ENCODE data around the gene WDR11.

Gene WDR11

DNA sequence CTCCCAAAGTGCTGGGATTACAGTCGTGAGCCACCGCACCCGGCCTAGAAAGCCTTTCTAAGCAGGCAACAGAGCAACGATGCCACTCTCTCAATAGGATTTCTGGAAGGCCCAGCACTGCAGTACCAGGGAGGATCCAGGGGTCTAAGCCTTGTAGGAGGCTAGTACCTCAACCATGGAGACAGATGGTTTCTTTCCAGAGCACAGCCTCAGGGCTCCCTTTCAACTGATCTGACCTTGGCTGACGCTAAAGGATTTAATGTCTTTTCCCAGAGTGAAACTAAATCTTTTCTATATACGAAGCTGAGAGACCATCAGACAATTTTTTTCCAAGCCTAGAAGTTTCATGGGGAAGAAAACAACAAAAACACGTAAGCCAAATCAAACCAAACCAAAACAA, 78.0 kb downstream of the WDR11 start:
- Mint-ChIP-seq H3K36me3 (ENCODE audit: low read depth) (no peaks in the 10 kb centered on the region), H3K27ac (peak overlapping the region; percentile 77 to 88 (median 79)), H3K27me3 (ENCODE audit: low read depth) (peaks cover 22% of the 10 kb centered on the region), H3K4me3 (peak overlapping the region in 2 of 3 experiments; percentile 10 to 15), H3K9me3 (no peaks in the 10 kb centered on the region), H3K4me1 (peaks cover 21% of the 10 kb centered on the region)
- TF ChIP-seq, protein P1, sequence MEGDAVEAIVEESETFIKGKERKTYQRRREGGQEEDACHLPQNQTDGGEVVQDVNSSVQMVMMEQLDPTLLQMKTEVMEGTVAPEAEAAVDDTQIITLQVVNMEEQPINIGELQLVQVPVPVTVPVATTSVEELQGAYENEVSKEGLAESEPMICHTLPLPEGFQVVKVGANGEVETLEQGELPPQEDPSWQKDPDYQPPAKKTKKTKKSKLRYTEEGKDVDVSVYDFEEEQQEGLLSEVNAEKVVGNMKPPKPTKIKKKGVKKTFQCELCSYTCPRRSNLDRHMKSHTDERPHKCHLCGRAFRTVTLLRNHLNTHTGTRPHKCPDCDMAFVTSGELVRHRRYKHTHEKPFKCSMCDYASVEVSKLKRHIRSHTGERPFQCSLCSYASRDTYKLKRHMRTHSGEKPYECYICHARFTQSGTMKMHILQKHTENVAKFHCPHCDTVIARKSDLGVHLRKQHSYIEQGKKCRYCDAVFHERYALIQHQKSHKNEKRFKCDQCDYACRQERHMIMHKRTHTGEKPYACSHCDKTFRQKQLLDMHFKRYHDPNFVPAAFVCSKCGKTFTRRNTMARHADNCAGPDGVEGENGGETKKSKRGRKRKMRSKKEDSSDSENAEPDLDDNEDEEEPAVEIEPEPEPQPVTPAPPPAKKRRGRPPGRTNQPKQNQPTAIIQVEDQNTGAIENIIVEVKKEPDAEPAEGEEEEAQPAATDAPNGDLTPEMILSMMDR (IDR thresholded peaks at IDR 0.05; ENCODE audit: unreplicated experiment in 3 of 3): no peak

DNA sequence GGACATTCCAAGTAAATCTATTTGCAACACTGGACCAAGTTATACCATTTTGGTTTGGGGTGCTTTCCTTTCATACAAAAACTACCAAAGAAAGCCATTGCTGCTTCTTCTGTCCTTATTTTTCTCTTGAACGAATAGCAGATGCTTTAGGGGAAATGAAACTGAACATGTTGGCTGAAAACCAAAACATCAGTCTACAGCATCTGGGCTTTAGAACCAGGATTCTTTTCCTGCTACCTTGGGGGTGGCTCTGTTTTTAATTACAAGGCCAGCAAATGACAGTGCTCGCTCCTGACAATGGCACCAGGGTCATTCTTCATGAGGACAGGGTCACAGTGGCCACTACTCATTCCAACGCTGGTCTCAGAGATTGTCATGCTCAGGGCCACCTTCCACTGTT, 80.3 kb downstream of the WDR11 start:
- TF ChIP-seq, protein P1 (IDR thresholded peaks at IDR 0.05; ENCODE audit: unreplicated experiment in 3 of 3): no peak
- no peaks in the 10 kb centered on the region for H3K36me3 Mint-ChIP-seq (ENCODE audit: low read depth)
- peak overlapping the region; percentile 10 to 56 (median 53) for H3K27ac Mint-ChIP-seq
- peaks cover 21% of the 10 kb centered on the region for H3K4me1 Mint-ChIP-seq
- H3K9me3 Mint-ChIP-seq: peaks cover 4% of the 10 kb centered on the region
- H3K27me3 Mint-ChIP-seq (ENCODE audit: low read depth): peaks cover 19% of the 10 kb centered on the region
- no peak overlapping the region for H3K4me3 Mint-ChIP-seq

DNA sequence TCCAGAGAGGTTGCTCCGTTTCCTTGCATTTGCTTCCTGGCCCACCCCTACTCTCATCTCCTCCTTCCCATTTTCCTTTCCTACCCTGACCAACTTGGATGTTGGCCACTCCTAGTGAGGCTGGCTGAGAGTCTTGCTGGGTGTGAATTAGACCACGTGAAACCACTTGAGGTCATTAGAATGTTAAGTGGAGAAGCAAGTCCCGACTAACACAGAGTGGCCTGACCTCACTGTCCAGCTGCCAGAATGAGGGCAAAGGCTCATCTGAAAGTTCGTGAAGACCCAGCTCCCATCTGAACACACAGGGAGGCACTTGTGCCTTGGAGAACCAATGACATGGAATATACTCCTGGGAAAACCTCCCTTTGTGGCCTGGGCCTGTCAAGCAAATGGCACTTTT, 80.8 kb downstream of the WDR11 start:
- peaks cover 21% of the 10 kb centered on the region for H3K4me1 Mint-ChIP-seq
- peaks cover 4% of the 10 kb centered on the region for H3K9me3 Mint-ChIP-seq
- TF ChIP-seq, protein P1 (IDR thresholded peaks at IDR 0.05; ENCODE audit: unreplicated experiment in 3 of 3): no peak
- no peak overlapping the region for H3K27ac Mint-ChIP-seq
- no peak overlapping the region for H3K4me3 Mint-ChIP-seq
- no peaks in the 10 kb centered on the region for H3K36me3 Mint-ChIP-seq (ENCODE audit: low read depth)
- H3K27me3 Mint-ChIP-seq (ENCODE audit: low read depth): peaks cover 17% of the 10 kb centered on the region

DNA sequence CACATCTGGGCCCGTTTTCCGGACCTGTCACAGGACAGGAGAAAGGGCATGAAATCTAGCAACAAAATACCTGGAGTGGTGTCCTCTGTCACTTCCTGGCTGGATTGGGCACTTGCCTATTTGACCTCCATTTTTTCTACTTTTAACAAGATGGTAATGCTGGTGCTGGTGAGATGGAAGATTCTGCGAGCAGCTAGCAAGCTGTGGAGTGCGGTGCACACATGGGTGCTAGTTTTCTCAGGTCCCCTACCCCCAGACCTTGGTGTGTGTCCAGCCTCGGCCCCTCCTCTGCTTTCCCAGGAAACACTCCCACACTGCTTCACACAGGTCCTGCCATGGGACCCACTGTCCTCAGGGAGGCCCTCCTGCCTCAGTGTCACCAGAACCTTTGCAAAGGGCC, 87.7 kb downstream of the WDR11 start:
- Mint-ChIP-seq H3K4me1 (no peaks in the 10 kb centered on the region), H3K36me3 (ENCODE audit: low read depth) (no peaks in the 10 kb centered on the region), H3K27ac (no peak overlapping the region), H3K4me3 (no peak overlapping the region), H3K27me3 (ENCODE audit: low read depth) (peaks cover 29% of the 10 kb centered on the region), H3K9me3 (peaks cover 4% of the 10 kb centered on the region)
- TF ChIP-seq, protein P1 (IDR thresholded peaks at IDR 0.05; ENCODE audit: unreplicated experiment in 3 of 3): no peak

DNA sequence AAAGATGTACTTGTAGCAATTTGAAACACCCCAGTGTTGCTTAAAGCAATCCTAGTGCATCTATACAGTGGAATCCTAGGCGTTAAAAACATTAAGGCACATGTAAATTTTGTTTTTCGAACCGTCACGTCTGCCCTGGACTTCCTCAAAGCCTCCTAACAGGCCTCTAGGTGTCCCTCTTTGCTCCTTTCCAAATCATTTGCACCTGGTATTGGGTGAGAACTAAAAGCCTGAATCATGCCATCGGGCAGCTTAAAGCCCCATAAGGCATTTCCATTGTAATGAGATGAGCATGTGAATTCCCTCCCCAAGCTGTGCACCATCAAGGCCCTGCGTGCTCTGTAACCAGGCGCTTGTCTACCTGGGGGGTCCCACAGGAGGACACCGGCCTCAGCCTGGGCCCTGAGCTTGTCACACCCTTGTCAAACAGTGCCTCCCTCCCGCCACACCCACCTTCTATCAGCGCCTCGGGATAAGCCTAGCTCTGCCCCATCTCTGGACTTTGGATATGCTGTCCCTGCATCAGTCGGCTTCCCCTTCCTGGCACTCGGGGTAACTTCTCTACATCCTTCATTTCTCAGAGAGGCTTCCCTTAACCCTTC, 89.2 kb downstream of the WDR11 start:
- Mint-ChIP-seq H3K4me3 (no peak overlapping the region), H3K4me1 (peaks cover under 1% of the 10 kb centered on the region), H3K36me3 (ENCODE audit: low read depth) (no peaks in the 10 kb centered on the region), H3K27me3 (ENCODE audit: low read depth) (peaks cover 31% of the 10 kb centered on the region), H3K9me3 (peaks cover 4% of the 10 kb centered on the region), H3K27ac (no peak overlapping the region)
- TF ChIP-seq, protein P1 (IDR thresholded peaks at IDR 0.05; ENCODE audit: unreplicated experiment in 3 of 3): no peak

DNA sequence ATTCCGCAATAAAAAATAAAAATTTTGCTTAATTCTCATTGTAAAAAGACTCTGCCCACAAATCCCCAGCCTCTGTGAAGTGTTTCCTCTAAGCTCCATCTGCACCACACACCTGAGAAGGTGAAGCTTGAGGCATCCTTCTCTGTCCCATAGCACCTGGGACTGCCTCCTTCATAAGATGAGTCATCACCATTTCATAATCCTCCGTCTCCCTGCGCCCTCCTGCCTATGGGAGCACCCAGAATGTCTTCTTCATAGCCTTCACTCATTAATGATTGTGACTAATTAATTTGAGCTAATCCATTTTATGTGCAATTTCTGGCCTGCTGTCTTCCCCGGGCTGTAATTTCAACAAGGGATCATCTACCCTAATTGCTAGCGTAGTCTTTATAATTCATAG, 90.3 kb downstream of the WDR11 start:
- Mint-ChIP-seq H3K36me3 (ENCODE audit: low read depth) (no peaks in the 10 kb centered on the region), H3K27me3 (ENCODE audit: low read depth) (peaks cover 31% of the 10 kb centered on the region), H3K4me3 (no peak overlapping the region), H3K27ac (no peak overlapping the region), H3K4me1 (peaks cover 8% of the 10 kb centered on the region), H3K9me3 (no peaks in the 10 kb centered on the region)
- TF ChIP-seq, protein P1 (IDR thresholded peaks at IDR 0.05; ENCODE audit: unreplicated experiment in 3 of 3): no peak
